ENCODE measurements around the gene TBXAS1.

TBXAS1 gene

DNA sequence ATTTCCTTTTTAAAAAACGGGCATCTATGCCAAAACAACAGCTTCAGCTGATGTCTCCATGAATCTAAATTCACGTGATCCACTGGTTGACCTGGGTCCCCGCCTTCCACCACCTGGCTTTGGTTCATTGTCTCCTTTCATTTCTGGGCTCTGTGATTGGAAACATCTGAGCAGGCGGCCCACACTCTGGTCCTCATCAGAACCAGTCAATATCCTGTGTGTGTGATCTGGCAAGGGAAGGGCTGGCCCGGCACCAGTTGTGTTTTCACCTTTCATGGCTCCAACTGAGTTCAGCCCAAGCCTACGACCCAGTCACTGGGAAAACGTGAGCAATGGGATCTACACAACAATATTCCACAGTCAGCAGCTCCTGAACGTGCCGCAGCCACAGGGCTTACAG, 187.5 kb downstream of the TBXAS1 start:
- in situ Hi-C loops (cut with MboI; ENCODE audit: low pct_unique_long_range_greater_than_20kb, low sequenced_read_pairs, unreplicated experiment), result no loop called here

DNA sequence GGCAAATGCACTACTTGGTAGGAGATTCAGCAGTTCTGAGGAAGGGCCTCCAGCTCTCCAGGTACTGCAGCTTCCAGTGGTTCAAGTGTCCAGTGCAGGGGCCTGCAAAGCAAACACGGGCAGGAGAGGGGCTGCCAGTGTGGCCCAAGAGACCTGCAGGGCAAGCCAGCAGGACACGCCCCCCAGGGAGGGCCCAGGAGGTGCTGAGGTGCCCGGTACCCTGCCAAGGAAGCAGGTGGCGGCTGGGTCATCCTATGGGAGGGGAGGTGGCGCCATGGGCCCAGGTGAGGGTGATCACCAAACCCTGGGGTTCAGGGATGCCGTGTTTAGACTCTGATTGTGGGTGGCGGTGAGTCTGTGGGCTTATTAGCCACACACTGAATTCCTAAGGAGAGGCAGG, 188.0 kb downstream of the TBXAS1 start:
- in situ Hi-C loops (cut with MboI; ENCODE audit: low pct_unique_long_range_greater_than_20kb, low sequenced_read_pairs, unreplicated experiment), result no loop called here
- TF ChIP-seq, protein P1, sequence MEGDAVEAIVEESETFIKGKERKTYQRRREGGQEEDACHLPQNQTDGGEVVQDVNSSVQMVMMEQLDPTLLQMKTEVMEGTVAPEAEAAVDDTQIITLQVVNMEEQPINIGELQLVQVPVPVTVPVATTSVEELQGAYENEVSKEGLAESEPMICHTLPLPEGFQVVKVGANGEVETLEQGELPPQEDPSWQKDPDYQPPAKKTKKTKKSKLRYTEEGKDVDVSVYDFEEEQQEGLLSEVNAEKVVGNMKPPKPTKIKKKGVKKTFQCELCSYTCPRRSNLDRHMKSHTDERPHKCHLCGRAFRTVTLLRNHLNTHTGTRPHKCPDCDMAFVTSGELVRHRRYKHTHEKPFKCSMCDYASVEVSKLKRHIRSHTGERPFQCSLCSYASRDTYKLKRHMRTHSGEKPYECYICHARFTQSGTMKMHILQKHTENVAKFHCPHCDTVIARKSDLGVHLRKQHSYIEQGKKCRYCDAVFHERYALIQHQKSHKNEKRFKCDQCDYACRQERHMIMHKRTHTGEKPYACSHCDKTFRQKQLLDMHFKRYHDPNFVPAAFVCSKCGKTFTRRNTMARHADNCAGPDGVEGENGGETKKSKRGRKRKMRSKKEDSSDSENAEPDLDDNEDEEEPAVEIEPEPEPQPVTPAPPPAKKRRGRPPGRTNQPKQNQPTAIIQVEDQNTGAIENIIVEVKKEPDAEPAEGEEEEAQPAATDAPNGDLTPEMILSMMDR (IDR thresholded peaks at IDR 0.05; ENCODE audit: extremely low read depth, insufficient read depth, missing control alignments), result no peak
- DNase-seq (ENCODE audit: low spot score), result no peak

More for the DNA sequence above, 187.5 kb downstream of the TBXAS1 start:
- no peak for DNase-seq (ENCODE audit: low spot score)
- TF ChIP-seq, protein P1 (IDR thresholded peaks at IDR 0.05; ENCODE audit: extremely low read depth, insufficient read depth, missing control alignments), result no peak

- in situ Hi-C loops (cut with MboI; ENCODE audit: low pct_unique_long_range_greater_than_20kb, low sequenced_read_pairs, unreplicated experiment), result no loop called here
- TF ChIP-seq, protein P1 (IDR thresholded peaks at IDR 0.05; ENCODE audit: extremely low read depth, insufficient read depth, missing control alignments), result no peak
Measured at GRCh38 chr7:140017543-140017942, 188.5 kb downstream of the TBXAS1 start.

GRCh38 chr7:140018125-140019043, 189.3 kb downstream of the TBXAS1 start:
- no peak for DNase-seq (ENCODE audit: low spot score)
- TF ChIP-seq, protein P1 (IDR thresholded peaks at IDR 0.05; ENCODE audit: extremely low read depth, insufficient read depth, missing control alignments), result no peak
- in situ Hi-C loops (cut with MboI; ENCODE audit: low pct_unique_long_range_greater_than_20kb, low sequenced_read_pairs, unreplicated experiment), result no loop called here

More at GRCh38 chr7:140017543-140017942, 188.5 kb downstream of the TBXAS1 start:
- DNase-seq (ENCODE audit: low spot score), result no peak

DNA sequence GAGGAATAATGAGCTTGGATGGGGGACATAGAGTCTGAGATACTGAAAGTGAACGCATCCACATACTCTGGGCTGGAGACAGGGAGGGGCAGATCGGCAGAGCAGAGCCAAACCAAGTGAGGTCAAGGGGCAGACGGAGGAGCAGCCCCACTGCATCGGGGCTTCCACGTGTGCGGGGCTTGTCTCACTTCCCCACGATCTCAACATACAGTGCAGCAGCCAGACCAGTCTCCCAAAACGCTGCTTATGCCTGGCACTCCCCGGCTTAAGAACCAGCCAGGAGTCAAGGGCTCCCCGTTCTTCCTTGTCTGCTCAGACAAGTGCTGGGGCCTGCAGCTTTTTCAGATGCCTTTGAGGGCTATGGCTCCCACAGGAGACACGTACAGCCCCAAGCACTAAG, 190.1 kb downstream of the TBXAS1 start:
- in situ Hi-C loops (cut with MboI; ENCODE audit: low pct_unique_long_range_greater_than_20kb, low sequenced_read_pairs, unreplicated experiment), result no loop called here
- TF ChIP-seq, protein P1 (IDR thresholded peaks at IDR 0.05; ENCODE audit: extremely low read depth, insufficient read depth, missing control alignments), result no peak
- no peak for DNase-seq (ENCODE audit: low spot score)

GRCh38 chr7:140019606-140020005, 190.5 kb downstream of the TBXAS1 start:
- in situ Hi-C loops (cut with MboI; ENCODE audit: low pct_unique_long_range_greater_than_20kb, low sequenced_read_pairs, unreplicated experiment), result no loop called here
- no peak for DNase-seq (ENCODE audit: low spot score)
- TF ChIP-seq, protein P1 (IDR thresholded peaks at IDR 0.05; ENCODE audit: extremely low read depth, insufficient read depth, missing control alignments), result no peak

Data from GM13977 (cell line).